COLO829 (cell line): ENCODE measurements around the gene ZMAT3.
A peak's percentile ranks its signal among the peaks of the same experiment; 100 is the strongest.
"Not testable (repeated sequence)": the region's sequence is repeated elsewhere in the genome, so short reads cannot be mapped to it uniquely, and the experiment has no call there.

Source experiments
- DNase-seq: peaks from one replicate; pipeline ENCODE4 v3.0.0; 2012; ENCODE audit warnings: low spot score

ZMAT3 gene

GRCh38 chr3:179071323-179072099 is at the start of gene ZMAT3:
ZMAT3 (minus strand) TSS chr3:179071809; CDS start chr3:179067752, 4,057 bp downstream.
- peak; percentile 90 for DNase-seq

DNA sequence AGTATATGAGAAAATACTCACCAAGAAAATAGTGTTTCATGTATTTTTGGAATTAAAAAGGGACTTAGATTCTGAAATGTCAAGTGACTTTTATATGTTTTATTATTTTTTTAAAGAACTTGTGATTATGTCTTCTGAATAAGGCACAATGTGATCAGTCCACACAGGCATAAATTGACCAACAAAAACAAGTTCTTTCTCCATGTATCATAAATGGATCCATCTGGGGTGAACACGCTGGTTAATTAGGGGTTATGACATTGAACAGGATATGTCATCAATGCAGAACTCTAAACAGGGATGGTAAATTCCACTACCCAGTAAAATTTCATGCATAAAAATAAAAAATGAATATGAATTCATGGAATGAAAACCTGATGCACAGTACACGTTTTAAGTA is 45.2 kb upstream of the ZMAT3 start:
- DNase-seq: no peak

DNA sequence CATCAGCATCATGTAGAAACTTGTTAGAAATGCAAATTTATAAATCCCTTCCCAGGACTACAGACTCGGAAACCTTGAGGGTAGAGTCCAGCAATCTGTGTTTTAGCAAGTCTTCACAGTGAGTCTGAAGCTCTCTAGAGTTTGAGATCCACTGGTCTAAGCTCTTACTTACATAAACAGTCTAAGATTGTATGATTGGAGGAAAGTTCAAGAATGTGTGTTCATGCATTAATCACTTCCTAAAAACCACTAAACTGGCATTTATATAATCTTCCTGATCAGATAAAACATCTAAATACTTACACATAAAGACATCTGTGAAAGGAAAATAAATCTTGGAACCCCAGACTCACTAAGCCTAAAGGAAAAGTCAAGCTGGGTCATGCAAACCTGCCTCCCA is 43.8 kb upstream of the ZMAT3 start:
- DNase-seq: not testable (repeated sequence)

- DNase-seq: no peak
These were observed 42.3 kb upstream of the ZMAT3 start for GRCh38 chr3:179113903-179114302.

DNA sequence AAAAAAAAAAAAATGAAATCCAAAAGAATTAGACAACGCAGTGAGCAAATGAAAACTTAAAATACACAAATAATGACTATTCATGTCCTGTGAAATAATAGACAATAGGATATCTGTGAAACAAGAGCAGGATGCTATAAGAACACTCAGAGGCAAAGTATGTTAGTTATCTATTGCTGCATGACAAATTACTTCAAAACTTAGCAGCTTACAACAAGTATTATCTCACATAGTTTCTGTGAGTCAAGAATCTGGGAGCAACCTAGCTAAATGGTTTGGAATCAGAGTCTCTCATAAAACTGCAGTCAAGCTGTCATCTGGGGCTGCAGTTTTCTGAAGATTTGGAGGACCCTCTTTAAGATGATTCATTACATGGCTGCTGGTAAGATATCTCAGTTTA is 36.5 kb upstream of the ZMAT3 start:
- peak; percentile 50 for DNase-seq

DNA sequence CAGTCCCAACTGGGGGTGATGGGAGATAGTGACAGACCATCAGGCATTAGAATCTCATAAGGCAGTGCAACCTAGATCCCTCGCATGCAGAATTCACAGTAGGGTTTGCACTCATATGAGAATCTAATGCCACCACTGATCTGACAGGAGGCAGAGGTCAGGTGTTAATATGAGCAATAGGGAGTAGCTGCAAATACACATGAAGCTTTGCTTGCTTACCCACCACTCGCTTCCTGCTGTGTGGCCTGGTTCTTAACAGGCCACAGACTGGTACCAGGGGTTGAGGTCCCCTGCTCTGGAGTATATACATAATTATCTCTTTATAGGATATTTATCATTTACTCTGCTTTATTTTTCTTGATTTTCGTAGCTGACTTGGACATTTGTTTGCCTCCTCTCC is 36.0 kb upstream of the ZMAT3 start:
- no peak for DNase-seq

GRCh38 chr3:179105881-179106280 is 34.3 kb upstream of the ZMAT3 start:
- DNase-seq: no peak

DNA sequence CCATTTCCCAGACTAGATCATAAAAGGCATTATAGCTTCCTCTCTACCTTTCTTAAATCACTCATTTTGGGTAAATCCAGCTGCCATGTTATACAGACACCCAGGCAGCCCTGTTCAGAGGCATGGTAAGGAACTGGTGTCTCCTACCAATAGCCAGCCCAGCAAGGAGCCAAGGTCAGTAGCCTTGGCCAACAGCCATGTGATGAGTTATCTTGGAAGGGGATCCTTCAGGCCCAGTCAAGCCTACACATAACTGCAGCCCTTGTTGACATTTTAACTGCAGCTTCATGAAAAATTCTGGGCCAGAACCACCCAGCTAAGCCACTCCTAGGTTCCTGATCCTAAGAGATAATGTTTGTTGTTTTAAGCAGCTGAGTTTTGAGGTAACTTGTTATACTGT is 29.0 kb upstream of the ZMAT3 start:
- no peak for DNase-seq

DNA sequence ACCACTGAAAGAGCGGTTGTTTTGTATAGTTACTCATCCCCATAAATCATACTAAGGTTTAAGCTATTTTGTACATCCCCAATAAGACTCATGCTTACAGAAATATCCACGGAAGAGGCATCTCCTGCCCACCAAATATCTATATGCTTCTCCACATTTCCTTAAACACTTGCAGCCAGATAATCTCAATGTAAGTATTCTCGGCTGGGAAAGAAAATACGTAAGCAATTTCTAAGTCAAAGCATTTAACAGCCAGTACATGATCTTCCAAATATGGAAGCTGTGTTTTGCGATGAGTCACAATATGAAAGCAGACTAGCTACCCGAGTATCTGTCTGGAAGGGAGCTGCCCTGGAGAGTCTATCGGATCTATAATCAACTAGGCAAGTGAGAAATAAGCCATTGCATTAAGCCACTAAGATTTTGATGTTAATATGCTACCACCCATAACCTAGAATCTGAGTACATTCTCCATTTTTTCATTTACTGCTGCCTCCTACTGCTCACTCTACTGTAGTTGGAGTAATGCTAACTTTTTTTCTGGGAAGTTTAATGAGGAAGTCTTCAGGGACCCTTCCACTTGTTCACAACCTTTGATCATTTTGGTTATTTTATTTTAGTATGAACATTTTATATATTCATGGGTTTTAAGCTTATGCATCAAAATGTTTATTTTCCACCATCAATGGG is 26.9 kb upstream of the ZMAT3 start:
- peak; percentile 29 for DNase-seq

- DNase-seq: no peak
These were observed 22.2 kb upstream of the ZMAT3 start for GRCh38 chr3:179093807-179094206.

DNA sequence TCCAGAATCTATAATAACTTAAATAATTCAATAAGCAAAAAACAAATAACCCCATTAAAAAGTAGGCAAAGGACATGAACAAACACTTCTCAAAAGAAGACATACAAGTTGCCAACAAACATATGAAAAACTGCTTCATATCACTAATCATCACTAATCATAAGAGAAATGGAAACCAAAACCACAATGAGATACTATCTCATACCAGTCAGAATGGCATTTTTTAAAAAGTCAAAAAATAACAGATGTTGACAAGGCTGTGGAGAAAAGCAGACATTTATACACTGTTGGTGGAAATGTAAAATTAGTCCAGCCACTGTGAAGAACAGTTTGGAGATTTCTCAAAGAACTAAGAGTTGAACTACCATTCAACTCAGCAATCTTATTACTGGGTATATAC is 19.5 kb upstream of the ZMAT3 start:
- no peak for DNase-seq

DNA sequence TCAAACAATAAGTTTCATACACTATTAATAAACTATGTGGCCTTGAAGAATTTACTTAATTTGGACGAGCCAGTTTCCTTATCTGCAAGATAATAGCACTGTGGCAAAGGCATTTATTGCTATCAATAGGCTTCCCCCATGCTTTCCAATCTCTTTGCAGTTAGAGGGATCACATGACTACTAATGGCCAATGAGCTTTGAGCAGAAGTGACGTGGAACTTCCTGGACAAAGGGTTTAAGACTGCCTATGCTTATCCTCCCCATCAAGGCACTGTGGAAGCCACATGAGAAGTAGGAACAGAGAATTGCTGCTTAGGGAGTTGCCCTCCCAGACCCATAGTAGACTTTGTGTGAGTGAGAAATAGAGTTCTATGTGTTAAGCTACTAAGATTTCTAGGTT is 16.7 kb upstream of the ZMAT3 start:
- DNase-seq: no peak

GRCh38 chr3:179083977-179084376 is 12.4 kb upstream of the ZMAT3 start:
- DNase-seq: no peak

GRCh38 chr3:179082416-179082815 is 10.8 kb upstream of the ZMAT3 start:
- no peak for DNase-seq

DNA sequence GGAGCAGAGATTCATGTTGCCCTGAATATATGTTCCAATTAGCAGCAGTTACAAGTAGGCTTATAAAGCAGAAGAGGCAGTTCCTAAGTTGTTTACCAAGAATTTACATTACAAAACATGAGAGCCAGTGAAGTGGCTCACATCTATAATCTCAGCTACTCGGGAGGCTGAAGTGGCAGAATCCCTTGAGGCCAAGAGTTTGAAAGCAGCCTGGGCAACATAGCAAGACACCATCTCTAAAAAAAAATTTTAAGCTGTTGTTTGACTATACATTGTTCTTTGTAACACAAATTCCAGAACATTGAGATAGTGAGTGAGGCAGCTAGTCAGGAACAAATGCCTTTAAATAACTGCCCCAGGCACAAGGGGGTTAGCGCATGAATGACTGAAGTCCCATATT is 10.3 kb upstream of the ZMAT3 start:
- DNase-seq: no peak

- no peak for DNase-seq
These were observed 7.9 kb upstream of the ZMAT3 start for GRCh38 chr3:179079537-179079936.

DNA sequence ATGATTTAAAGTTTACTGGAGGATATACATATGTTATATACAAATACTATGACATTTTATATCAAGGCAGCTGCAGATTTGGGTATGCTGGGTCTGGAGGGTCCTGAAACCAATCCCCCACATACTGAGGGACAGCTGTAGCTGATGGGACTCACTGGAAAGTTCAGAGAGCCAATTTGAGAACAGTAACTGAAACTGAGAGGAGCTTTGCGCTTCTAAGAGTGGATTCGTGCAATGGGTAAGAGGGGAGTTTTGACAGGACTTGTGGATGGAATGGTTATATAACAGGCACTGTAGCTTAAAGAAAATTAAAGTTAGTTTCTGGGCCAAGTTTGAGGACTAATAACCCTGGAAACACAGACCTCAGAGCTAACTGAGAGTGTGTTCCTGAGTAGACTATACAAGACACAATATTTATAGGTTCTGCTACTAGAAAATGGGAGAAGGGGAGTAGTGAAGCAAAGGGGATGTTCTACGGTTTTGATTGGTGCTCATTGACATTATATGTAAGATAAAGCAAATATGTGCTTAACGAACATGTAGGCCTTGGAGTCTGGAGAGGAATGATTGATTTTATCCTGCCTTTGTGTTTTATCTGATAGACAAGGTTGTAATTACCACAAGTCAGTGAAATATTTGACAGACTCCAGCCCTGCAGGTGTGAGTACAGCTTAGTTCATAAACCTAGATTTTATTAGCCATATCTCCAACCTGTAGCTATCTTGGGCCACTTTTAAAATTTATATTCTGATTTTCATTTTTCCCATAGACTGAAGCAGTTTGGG is 4.8 kb upstream of the ZMAT3 start:
- no peak for DNase-seq

GRCh38 chr3:179074656-179075055 is 3.0 kb upstream of the ZMAT3 start:
- DNase-seq: no peak

DNA sequence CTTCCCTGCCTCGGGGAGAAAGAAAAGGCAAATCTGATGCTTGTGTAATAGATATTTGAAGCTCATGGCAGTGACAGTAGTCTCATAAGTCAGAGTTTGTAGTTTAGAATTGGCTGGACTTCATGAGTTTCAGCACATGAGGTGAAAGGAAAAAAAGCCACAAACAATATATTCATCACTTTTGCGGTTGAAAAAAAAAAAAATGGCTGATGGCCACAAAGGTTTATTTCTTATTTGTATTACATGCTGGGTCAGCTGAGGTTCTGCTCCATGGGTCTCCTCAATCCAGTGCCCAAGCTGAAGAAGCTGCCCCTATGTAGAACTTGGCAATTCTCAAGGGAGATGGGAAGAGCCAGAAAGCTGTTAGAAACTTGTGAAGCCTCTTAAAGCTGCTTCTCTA is 2.2 kb upstream of the ZMAT3 start:
- no peak for DNase-seq

GRCh38 chr3:179072100-179072438 is 460 bp upstream of the ZMAT3 start:
- DNase-seq: no peak

- no peak for DNase-seq
These were observed 634 bp downstream of the ZMAT3 start for GRCh38 chr3:179071027-179071322.

DNA sequence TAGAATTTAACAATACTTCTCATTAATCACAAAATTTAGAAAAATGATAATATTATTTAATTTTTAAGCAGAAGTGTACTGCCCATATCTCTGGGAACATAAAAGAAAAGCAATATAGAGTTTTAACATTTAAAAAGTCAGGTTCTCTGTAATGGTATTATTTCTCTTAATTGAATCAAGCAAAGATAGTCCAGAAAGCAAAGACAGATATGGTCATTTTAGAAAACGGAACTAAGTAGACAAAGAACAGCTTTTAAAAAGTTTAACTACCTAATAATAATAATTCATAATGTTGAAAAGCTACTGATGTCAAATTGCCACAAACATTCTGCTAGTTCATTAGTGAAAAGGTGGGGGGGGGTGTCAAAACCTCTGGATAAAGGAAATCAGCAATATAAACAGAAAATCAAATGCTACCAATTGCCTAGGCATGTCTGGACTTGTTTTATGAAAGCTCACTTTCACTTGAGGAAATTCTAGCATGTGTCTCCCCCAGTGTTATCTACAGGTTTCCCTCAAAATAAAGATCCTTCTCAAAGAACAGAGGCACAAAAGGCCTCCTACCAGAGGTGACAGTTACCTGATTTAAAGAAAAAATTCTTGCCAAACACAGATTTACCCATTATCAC is 1.7 kb downstream of the ZMAT3 start:
- DNase-seq: no peak
